Type B pancreatic cell (in vitro differentiated cells): ENCODE data around the gene CPED1. TPM values are rescaled to one million over a fixed set of nuclear protein-coding genes. Genes with fewer than 3 reads are reported as not detected.
A peak's percentile ranks its signal among the peaks of the same experiment; 100 is the strongest.

ENCODE experiments used
- DNase-seq: peaks from one replicate; pipeline ENCODE4 v3.0.0; 2021; ENCODE audit warnings: mixed read lengths; ENCODE audit not compliant: unreplicated experiment; ENCODE audit errors: extremely low spot score
- H3K27ac Mint-ChIP-seq: 2 replicates; pipeline ENCODE4 v1.8.0; 2021; ENCODE audit warnings: mild to moderate bottlenecking, mixed read lengths
- H3K27me3 Mint-ChIP-seq: 2 replicates; pipeline ENCODE4 v1.8.0; 2021; ENCODE audit warnings: mixed read lengths
- H3K36me3 Mint-ChIP-seq: 2 replicates; pipeline ENCODE4 v1.8.0; 2021; ENCODE audit warnings: mixed read lengths
- H3K4me1 Mint-ChIP-seq: one replicate; pipeline ENCODE4 v1.8.0; 2021; ENCODE audit warnings: mixed read lengths; ENCODE audit not compliant: unreplicated experiment
- H3K4me3 Mint-ChIP-seq: 2 replicates; pipeline ENCODE4 v1.8.0; 2021; ENCODE audit warnings: mild to moderate bottlenecking, mixed read lengths
- H3K9me3 Mint-ChIP-seq: 2 replicates; pipeline ENCODE4 v1.8.0; 2021; ENCODE audit warnings: mixed read lengths
- total RNA-seq: library from RNA; stranded (reverse); gene quantifications from 2 replicates; pipeline ENCODE4 v1.2.1, GENCODE V29; 2021; ENCODE audit warnings: low replicate concordance
- TF ChIP-seq, protein P1 (sequence below): fragments of 200-600 bp; sonication (generic); conservative IDR thresholded peaks from 2 replicates; pipeline ENCODE4 v1.5.0; 2021; ENCODE audit warnings: antibody characterized with exemption, mild to moderate bottlenecking

The CPED1 gene
- total RNA-seq, 1 donor from 2014 or later, result 45.4 TPM

GRCh38 chr7:121023194-121023593 lies 34.7 kb downstream of the CPED1 start:
- Mint-ChIP-seq H3K4me1 (peaks cover 56% of the 10 kb centered on the region), H3K9me3 (peaks cover 14% of the 10 kb centered on the region), H3K27me3 (no peaks in the 10 kb centered on the region), H3K27ac (peak overlapping the region; percentile 6), H3K36me3 (peaks cover 11% of the 10 kb centered on the region), H3K4me3 (peak overlapping the region; percentile 48)
- TF ChIP-seq, protein P1, sequence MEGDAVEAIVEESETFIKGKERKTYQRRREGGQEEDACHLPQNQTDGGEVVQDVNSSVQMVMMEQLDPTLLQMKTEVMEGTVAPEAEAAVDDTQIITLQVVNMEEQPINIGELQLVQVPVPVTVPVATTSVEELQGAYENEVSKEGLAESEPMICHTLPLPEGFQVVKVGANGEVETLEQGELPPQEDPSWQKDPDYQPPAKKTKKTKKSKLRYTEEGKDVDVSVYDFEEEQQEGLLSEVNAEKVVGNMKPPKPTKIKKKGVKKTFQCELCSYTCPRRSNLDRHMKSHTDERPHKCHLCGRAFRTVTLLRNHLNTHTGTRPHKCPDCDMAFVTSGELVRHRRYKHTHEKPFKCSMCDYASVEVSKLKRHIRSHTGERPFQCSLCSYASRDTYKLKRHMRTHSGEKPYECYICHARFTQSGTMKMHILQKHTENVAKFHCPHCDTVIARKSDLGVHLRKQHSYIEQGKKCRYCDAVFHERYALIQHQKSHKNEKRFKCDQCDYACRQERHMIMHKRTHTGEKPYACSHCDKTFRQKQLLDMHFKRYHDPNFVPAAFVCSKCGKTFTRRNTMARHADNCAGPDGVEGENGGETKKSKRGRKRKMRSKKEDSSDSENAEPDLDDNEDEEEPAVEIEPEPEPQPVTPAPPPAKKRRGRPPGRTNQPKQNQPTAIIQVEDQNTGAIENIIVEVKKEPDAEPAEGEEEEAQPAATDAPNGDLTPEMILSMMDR, result no peak
- no peak for DNase-seq

DNA sequence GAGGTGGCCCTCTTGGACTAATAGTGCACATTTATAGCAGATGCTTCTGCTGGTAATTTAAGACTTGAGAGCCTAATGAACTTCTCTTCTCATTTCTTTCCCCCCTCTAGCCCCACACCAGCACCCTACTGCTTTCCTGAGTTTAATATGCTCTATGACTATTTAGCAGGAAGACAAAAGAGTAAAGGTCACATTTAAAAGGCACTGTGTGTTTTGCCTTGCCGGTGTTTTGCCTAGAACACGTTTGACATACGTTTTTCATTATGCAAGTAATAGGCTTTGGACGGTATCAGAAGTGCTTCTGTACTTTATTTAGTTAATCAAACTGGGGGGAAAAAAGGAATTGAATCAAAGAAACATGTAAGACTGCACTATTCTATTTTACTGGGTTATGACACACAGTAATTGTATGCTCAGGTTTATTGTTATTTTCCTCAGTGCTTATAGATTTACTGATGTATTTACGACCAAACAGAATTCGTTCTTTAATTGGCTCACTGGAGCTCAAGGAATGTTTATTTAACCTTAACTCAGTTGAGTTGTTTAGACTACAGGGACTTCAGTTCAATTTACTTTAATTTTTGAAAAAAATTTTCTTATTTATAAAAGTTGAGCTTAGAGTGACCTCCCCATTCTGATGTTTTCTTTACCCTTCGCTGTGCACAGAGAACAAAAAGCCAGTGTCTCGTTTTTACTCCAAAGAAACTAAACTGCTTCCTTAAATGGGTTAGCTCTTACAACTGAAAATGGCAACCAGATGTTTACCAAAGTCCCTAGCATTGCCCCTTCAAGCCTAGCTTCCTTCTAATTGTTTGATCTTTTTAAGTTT lies 35.4 kb downstream of the CPED1 start:
- Mint-ChIP-seq H3K27ac (peak overlapping the region; percentile 6), H3K4me1 (peaks cover 60% of the 10 kb centered on the region)

GRCh38 chr7:121024611-121025010 lies 36.1 kb downstream of the CPED1 start:
- no peak for DNase-seq
- TF ChIP-seq, protein P1, result no peak
- H3K4me1 Mint-ChIP-seq, result peaks cover 60% of the 10 kb centered on the region
- H3K9me3 Mint-ChIP-seq, result peaks cover 14% of the 10 kb centered on the region
- peaks cover 11% of the 10 kb centered on the region for H3K36me3 Mint-ChIP-seq
- peak overlapping the region; percentile 6 for H3K27ac Mint-ChIP-seq
- H3K27me3 Mint-ChIP-seq, result no peaks in the 10 kb centered on the region
- H3K4me3 Mint-ChIP-seq, result peak overlapping the region; percentile 48

More for the DNA sequence above, 35.4 kb downstream of the CPED1 start:
- H3K36me3 Mint-ChIP-seq, result peaks cover 11% of the 10 kb centered on the region
- H3K27me3 Mint-ChIP-seq, result no peaks in the 10 kb centered on the region
- peak overlapping the region; percentile 48 for H3K4me3 Mint-ChIP-seq
- peaks cover 14% of the 10 kb centered on the region for H3K9me3 Mint-ChIP-seq
- DNase-seq, result no peak
- TF ChIP-seq, protein P1, result no peak

GRCh38 chr7:121026159-121026558 lies 37.6 kb downstream of the CPED1 start:
- peak overlapping the region; percentile 26 for H3K4me3 Mint-ChIP-seq
- no peak for DNase-seq
- TF ChIP-seq, protein P1, result no peak
- H3K27me3 Mint-ChIP-seq, result no peaks in the 10 kb centered on the region
- peaks cover 56% of the 10 kb centered on the region for H3K4me1 Mint-ChIP-seq
- peaks cover 14% of the 10 kb centered on the region for H3K9me3 Mint-ChIP-seq
- H3K36me3 Mint-ChIP-seq, result peaks cover 11% of the 10 kb centered on the region
- peak overlapping the region; percentile 9 for H3K27ac Mint-ChIP-seq

DNA sequence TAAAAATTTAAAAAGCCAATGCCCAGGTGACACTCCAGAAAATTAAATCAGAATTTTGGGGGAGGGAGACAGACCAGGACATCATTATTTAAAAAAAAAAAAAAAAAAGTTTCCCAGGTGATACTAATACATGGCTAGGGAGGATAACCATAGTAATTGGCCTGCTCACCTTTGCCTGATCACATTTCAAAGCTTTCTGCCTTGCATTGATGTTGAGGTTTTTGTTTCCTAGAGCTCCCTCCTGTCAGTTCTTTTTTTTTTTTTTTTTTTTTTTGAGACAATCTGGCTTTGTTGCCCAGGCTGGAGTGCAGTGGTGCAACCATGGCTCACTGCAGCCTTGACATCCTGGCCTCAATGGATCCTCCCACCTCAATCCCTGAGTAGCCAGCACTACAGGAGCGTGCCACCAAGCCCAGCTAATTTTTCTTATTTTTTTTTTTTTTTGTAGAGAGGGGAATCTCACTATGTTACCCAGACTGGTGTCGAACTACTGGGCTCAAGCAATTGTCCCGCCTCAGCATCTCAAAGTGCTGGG lies 38.1 kb downstream of the CPED1 start:
- Mint-ChIP-seq H3K4me3 (no peak overlapping the region), H3K9me3 (peaks cover 14% of the 10 kb centered on the region), H3K27me3 (no peaks in the 10 kb centered on the region), H3K27ac (no peak overlapping the region), H3K36me3 (peaks cover 11% of the 10 kb centered on the region), H3K4me1 (peaks cover 53% of the 10 kb centered on the region)
- TF ChIP-seq, protein P1, result no peak
- DNase-seq, result no peak
